GM12892 (cell line): ENCODE data around the gene IGLL5.
A peak's percentile ranks its signal among the peaks of the same experiment; 100 is the strongest.

Experiments
- DNase-seq: peaks from one replicate; pipeline ENCODE4 v3.0.0; 2011; ENCODE audit not compliant: insufficient read length
- FAIRE-seq: peaks from 2 replicates; lab custom pipeline; 2011; peaks lifted over from hg19 to GRCh38; lab: Jason Lieb, UNC
- POLR2A ChIP-seq: IDR thresholded peaks from 2 replicates; pipeline ENCODE4 v1.6.1; 2011; ENCODE audit warnings: low read depth, low read length, control low read depth
- POLR2AphosphoS5 ChIP-seq: IDR thresholded peaks from 2 replicates; pipeline ENCODE4 v1.6.1; 2011; ENCODE audit warnings: low read depth, low read length, control low read depth
- TAF1 ChIP-seq: IDR thresholded peaks from 2 replicates; pipeline ENCODE4 v1.6.1; 2011; ENCODE audit warnings: low read depth, mild to moderate bottlenecking, control low read depth, low read length, borderline replicate concordance

Gene IGLL5

GRCh38 chr22:22910272-22911240 lies 22.9 kb downstream of the IGLL5 start:
- FAIRE-seq = no peak
- no peak for TF ChIP-seq POLR2AphosphoS5
- no peak for TF ChIP-seq POLR2A
- no peak for TF ChIP-seq TAF1

GRCh38 chr22:22911327-22912134 lies 23.9 kb downstream of the IGLL5 start:
- DNase-seq (no peak), FAIRE-seq (no peak)
- TF ChIP-seq POLR2AphosphoS5 = no peak
- TF ChIP-seq POLR2A = no peak

More at GRCh38 chr22:22910272-22911240, 22.9 kb downstream of the IGLL5 start:
- DNase-seq = no peak

GRCh38 chr22:22912135-22912987 lies 24.7 kb downstream of the IGLL5 start:
- DNase-seq (no peak), FAIRE-seq (no peak)
- TF ChIP-seq POLR2A (no peak), POLR2AphosphoS5 (no peak), TAF1 (no peak)

GRCh38 chr22:22912988-22913253 lies 25.3 kb downstream of the IGLL5 start:
- no peak for FAIRE-seq
- TF ChIP-seq POLR2AphosphoS5 (no peak), POLR2A (no peak), TAF1 (no peak)
- no peak for DNase-seq

GRCh38 chr22:22913989-22914388 lies 26.4 kb downstream of the IGLL5 start:
- DNase-seq (no peak), FAIRE-seq (no peak)
- TF ChIP-seq TAF1 (no peak), POLR2AphosphoS5 (no peak), POLR2A (no peak)

- no peak for FAIRE-seq
- no peak for DNase-seq
- TF ChIP-seq TAF1 (no peak), POLR2A (no peak)
Observed at GRCh38 chr22:22914726-22915669, 27.4 kb downstream of the IGLL5 start.

GRCh38 chr22:22915670-22916035 lies 28.0 kb downstream of the IGLL5 start:
- FAIRE-seq = no peak
- no peak for TF ChIP-seq POLR2A
- no peak for TF ChIP-seq POLR2AphosphoS5
- TF ChIP-seq TAF1 = no peak
- no peak for DNase-seq

GRCh38 chr22:22916215-22916951 lies 28.8 kb downstream of the IGLL5 start:
- FAIRE-seq (peak; percentile 57), DNase-seq (no peak)
- TF ChIP-seq POLR2AphosphoS5 (no peak), TAF1 (no peak), POLR2A (no peak)

- FAIRE-seq (no peak), DNase-seq (no peak)
- TF ChIP-seq POLR2AphosphoS5 (no peak), POLR2A (no peak), TAF1 (no peak)
Observed at GRCh38 chr22:22916952-22917290, 29.3 kb downstream of the IGLL5 start.

- TF ChIP-seq TAF1 = no peak
- DNase-seq (no peak), FAIRE-seq (no peak)
Observed at GRCh38 chr22:22917377-22917776, 29.8 kb downstream of the IGLL5 start.
